ENCODE data around the gene TFR2.

Gene TFR2

DNA sequence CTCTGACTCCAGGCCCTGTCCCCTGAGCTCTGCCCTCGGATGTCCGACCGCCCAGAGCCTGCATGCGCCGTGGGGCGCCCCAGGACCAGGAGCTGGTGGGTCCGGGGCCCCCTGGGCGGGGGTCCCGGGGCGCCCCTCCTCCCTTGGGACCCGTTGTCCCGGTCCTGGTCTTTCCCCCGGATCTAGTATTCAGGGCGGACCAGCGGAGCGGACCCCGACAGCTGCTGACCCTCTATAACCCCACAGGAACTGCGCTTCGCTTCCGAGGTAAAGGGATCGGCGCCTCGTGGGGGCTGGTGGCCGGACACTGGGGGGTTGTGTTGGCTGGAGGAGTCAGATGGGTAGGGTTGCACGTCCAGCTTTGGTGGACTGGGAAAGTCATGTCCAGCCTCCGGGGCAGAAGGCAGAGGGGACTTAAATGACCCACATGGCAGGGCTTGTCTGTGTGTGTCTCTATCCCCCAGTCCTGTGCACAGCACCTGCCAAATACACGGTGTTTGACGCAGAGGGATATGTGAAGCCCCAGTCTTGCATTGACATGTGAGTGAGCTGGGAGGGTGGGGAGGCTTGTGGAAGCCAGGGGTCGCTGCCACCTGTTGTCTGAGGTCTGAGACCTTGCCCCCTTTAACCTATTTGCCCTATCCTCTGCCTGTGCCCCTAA, 28.5 kb downstream of the TFR2 start:
- no peak for DNase-seq (ENCODE audit: low spot score)

DNA sequence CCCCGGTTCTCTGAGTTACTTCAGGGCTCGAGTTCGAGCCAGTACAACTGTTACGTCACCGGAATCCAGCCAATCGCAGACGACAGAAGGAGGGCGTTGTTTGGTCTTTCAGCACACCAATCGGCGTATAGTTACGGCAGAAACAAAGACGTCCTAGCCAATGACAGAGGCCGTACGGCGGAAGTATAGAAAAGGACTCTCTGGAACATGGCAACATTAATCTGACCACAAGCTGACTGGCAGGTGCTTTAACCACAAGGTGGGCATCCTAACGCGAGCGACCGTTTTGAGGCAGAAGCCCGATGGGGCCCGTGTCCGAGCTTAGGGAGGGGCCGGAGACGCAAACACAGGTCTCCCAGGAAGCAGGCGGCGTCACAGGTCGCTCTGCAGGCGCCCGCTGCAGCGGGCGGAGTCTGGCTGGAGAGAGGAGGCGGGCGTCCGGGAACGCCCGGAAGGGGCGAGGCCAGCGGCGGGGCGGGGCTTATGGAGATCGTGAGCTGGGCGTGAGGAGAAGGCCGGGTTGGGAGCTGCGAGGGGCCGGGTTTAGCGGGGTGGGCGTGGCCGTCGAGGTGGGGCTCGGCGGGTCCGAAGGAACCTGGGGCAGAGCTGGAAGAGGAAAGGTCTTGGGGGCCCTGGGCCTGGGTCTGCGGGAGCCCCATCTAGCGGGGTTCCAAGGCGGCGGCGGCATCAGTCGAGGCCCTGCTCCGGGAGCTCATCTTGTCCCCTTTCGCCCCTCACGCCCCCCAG, 29.2 kb downstream of the TFR2 start, which contains the start of gene MOSPD3:
TSS of gene MOSPD3 (plus strand) at position 558 of the 747 bp plus-strand sequence. CDS start 252 bp downstream, outside the sequence.
- peak; percentile 100 for DNase-seq (ENCODE audit: low spot score)

DNA sequence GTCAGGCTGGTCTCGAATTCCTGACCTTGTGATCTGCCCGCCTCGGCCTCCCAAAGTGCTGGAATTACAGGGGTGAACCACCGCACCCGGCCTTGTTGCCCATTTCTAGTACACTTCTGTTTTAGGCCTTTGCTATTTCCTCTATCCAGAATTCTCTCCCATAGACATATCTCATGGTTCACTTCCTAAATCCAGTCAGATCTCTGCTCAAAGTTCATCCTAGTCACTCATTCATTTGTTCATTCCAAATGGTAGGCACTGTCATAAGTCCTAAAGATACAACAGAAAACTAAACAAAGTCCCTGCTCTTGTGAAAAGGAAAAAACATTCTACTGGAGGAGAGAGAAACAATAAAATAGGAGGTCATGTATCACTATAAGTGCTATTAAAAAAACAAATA, 31.4 kb downstream of the TFR2 start:
- DNase-seq (ENCODE audit: low spot score), result no peak

DNA sequence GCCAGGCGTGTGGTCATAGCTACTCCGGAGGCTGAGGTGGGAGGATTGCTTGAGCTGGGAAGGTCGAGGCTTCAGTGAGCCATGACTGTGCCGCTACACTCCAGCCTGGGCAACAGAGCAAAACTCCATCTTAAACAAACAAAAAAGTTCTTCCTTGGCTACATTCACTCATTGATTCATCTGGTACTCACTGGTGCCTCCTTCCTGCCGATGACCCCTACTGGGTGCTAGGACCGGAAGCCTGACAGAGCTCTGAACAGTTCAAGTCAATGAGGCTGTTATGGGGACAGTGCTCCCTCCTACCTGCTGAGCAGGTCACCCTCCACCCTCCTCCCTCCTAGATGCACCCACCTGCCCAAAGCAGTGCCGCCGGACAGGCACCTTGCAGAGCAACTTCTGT, 34.2 kb downstream of the TFR2 start:
- DNase-seq (ENCODE audit: low spot score), result no peak

DNA sequence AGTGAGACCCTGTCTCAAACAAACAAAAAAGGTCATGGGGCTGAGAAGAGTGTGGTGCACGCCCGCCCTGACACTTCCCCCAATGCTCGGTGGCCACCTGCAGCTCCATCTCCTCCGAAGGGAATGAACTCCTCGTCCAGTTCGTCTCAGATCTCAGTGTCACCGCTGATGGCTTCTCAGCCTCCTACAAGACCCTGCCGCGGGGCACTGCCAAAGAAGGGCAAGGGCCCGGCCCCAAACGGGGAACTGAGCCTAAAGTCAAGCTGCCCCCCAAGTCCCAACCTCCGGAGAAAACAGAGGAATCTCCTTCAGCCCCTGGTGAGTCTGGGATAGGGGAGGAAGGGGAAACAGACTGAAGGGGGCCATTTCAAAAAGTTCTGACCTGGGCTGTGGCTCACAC, 35.0 kb downstream of the TFR2 start:
- DNase-seq (ENCODE audit: low spot score), result no peak

- DNase-seq (ENCODE audit: low spot score), result no peak
Measured at GRCh38 chr7:100604976-100605911, 36.1 kb downstream of the TFR2 start.

- peak; percentile 70 for DNase-seq (ENCODE audit: low spot score)
Measured at GRCh38 chr7:100604028-100604975, 37.0 kb downstream of the TFR2 start.

- no peak for DNase-seq (ENCODE audit: low spot score)
Measured at GRCh38 chr7:100603726-100604027, 37.7 kb downstream of the TFR2 start.

GRCh38 chr7:100602889-100603725, 38.2 kb downstream of the TFR2 start:
- no peak for DNase-seq (ENCODE audit: low spot score)

- DNase-seq (ENCODE audit: low spot score), result no peak
Measured at GRCh38 chr7:100600730-100601038, 40.7 kb downstream of the TFR2 start.

DNA sequence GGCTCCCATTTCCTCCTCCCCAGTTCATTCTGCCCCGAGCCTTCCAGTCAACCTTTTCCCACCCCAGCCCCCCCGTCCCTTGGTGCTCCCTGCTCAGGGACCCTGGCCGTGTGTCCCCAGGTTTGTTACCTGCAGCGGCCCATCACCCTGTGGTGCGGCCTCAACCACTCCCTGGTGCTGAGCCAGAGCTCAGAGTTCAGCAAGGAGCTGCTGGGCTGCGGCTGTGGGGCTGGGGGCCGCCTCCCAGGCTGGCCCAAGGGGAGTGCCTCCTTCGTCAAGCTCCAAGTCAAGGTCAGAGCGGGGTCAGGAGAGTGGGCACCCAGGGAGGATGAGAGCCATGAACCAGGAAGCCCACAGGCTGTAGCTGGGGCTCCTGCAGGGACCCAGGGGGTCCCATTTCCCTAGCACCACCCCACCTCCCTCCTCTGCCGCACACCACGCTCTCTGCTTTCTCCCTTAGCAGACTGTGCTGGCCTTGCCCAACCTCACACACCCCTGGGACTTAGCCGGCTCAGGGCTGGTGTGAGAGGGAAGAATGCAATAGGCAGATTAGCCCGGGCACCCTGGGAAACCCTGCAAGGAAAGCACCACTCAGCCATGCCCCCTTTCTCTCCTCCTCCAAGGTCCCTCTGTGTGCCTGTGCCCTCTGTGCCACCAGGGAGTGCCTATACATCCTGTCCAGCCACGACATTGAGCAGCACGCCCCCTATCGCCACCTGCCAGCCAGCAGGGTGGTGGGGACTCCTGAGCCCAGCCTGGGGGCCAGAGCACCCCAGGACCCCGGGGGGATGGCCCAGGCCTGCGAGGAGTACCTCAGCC, 41.2 kb downstream of the TFR2 start:
- DNase-seq (ENCODE audit: low spot score), result no peak

DNA sequence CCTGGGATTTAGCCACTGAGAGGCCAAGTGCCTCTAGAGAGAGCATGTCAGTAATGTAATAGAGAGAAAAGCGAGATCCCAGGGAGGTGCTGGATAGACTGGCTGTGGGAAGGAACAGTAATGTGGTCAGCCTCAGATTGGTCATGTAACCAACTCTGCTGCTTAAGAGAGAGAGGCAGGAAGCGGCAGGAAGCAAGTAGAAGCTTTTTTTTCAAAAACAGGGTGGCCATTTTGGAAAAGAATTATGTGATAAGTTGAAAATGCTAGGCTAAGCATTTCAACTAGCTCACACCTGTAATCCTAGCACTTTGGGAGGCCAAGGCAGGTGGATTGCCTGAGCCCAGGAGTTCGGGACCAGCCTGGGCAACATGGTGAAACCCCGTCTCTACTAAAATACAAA, 42.9 kb downstream of the TFR2 start:
- DNase-seq (ENCODE audit: low spot score), result no peak

- DNase-seq (ENCODE audit: low spot score), result no peak
Measured at GRCh38 chr7:100595188-100595587, 46.2 kb downstream of the TFR2 start.

DNA sequence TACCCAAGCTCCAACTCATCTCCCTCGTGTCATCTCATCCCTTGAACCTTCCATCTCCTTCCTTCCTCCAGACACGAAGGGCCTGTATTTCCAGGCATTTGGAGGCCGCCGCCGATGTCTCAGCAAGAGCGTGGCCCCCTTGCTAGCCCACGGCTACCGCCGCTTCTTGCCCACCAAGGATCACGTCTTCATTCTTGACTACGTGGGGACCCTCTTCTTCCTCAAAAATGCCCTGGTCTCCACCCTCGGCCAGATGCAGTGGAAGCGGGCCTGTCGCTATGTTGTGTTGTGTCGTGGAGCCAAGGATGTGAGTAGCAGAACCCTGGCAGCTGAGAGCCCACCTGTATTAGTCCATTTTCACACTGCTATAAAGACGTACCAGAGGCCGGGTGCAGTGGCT, 49.8 kb downstream of the TFR2 start:
- no peak for DNase-seq (ENCODE audit: low spot score)

DNA sequence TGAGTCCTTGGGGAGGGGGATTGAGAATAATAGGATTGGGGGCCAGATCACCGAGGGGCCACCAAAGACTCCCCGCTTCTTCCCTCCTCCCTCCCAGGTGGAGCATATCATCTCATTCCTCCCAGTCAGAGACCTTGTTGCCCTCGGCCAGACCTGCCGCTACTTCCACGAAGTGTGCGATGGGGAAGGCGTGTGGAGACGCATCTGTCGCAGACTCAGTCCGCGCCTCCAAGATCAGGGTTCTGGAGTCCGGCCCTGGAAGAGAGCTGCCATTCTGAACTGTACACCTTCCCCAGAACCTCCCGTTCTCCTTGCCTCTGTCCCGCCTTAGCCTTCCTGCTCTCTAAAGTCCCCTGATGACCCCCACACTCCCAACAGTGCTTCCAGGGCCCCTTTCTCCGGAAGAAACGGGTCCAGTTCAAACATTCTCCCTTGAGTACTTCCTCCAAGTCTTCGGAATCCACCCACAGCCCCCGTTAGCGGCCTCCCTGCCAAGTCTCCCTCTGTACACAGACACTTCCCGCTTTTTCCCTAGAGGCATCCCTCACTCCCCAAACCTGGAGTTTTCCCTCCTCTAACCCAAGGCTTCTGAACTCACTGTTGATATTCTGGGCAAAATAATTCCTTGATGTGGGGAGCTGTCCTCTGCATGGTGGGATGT, 51.1 kb downstream of the TFR2 start:
- no peak for DNase-seq (ENCODE audit: low spot score)

DNA sequence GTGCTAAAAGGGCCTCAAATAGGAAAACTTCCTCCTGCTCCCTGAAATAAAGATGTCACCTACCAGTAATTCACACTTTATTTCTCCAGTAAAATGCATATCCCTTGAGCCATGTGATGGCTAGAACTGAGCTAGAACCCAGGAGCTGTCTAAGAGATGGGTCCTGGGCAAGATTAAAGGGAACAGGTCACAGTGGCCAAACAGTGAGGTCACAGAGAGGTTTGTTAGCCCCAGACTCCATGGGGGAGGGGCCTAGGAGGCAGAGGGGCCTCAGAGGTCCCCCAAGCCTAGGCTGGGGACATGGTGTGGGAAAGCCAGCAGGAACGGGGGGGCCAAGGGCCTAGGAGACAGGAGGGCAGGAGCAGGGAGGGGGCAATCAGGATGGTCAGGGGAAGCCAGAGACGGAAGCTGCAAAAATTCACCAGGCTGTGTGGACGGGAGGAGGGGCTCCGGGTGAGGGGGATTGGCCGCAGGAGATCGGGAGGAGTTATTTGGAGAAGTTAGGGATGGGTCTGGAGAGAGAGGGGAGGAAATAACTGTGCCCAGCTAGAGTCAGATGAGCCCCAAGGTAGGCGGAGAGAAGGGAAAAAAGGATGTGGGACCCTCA, 51.9 kb downstream of the TFR2 start:
- no peak for DNase-seq (ENCODE audit: low spot score)

DNA sequence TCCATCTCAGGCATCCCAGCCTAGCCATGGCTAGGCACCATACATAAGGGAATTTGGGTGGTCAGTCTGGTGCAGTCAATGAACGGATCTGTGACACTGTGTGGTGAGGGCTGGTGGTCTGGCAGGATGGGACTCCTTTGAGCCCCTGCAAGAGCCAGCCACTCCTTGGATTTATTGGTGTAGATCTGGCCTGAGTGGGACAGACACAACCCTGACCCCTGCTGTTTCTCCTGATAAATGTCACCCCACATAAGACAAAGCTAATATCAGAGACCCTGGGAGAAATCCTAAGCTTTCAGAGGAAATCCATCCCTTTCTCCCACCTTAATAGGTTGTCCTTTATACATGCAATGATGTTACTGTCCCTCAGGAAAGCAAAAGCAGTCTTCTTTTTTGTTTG, 52.9 kb downstream of the TFR2 start:
- DNase-seq (ENCODE audit: low spot score), result no peak

GRCh38 chr7:100586266-100587025, 54.9 kb downstream of the TFR2 start, which contains the start of gene FBXO24:
Gene FBXO24 (plus strand): TSS chr7:100586328. CDS start chr7:100586626, 298 bp downstream.
- DNase-seq (ENCODE audit: low spot score), result peak; percentile 99
